Measurements from ENCODE around the gene ELAPOR1. TPM values are rescaled to one million over a fixed set of nuclear protein-coding genes. Genes with fewer than 3 reads are reported as not detected.

ELAPOR1 gene
- total and polyA plus RNA-seq, 2 experiments from 2014 or later = 0.54 to 1.2 TPM

GRCh38 chr1:109163551-109163950, 49.6 kb downstream of the ELAPOR1 start:
- in situ Hi-C loops (cut with MboI) = no loop called here
- Histone ChIP-seq H3K9ac (no peak overlapping the region), H2AFZ (no peak overlapping the region)

More at GRCh38 chr1:109163551-109163950, 49.6 kb downstream of the ELAPOR1 start:
- Histone ChIP-seq H3K27me3 (replicated peaks; ENCODE audit: insufficient read depth) (no peaks in the 10 kb centered on the region), H3K9me3 (ENCODE audit: low read depth) (no peaks in the 10 kb centered on the region), H3K4me1 (ENCODE audit: insufficient read depth) (peaks cover 15% of the 10 kb centered on the region), H3K36me3 (ENCODE audit: low read depth) (no peaks in the 10 kb centered on the region), H3K79me2 (ENCODE audit: insufficient read depth) (no peaks in the 10 kb centered on the region), H4K20me1 (ENCODE audit: insufficient read depth) (no peaks in the 10 kb centered on the region), H3K27ac (no peak overlapping the region), H3K9me2 (ENCODE audit: insufficient read depth) (no peaks in the 10 kb centered on the region), H3K4me2 (ENCODE audit: unreplicated experiment) (no peak overlapping the region), H3K4me3 (no peak overlapping the region), H3F3A (ENCODE audit: insufficient read depth) (peaks cover 31% of the 10 kb centered on the region)
- TF ChIP-seq EZH2 (IDR thresholded peaks at IDR 0.05; ENCODE audit: insufficient read depth, poor library complexity, severe bottlenecking) = no peak
- DNase-seq = no peak

Small RNAs within 50 kb of the gene (small RNA-seq; reads per million reads assigned to genes)
- gene AL356488.2 (ENCODE audit: low read depth, low replicate concordance) = not detected

Other genes with a start within 250 kb of the ELAPOR1 start
- 18.2 and 19.6 TPM in 2 replicates for gene GPSM2, start 237.1 kb upstream of the ELAPOR1 start, total RNA-seq (2014; rRNA removed; shearing (Covaris generic))
- gene GPSM2, start 237.1 kb upstream of the ELAPOR1 start, polyA plus RNA-seq (2016; fragmentation: Nextera tagmentation; extraction: Ambion mirVana) = 13.6 and 15.5 TPM in 2 replicates
- 35.3 and 58.0 TPM in 2 replicates for gene CLCC1, start 150.6 kb upstream of the ELAPOR1 start, total RNA-seq (2014; rRNA removed; shearing (Covaris generic))
- gene CLCC1, start 150.6 kb upstream of the ELAPOR1 start, polyA plus RNA-seq (2016; fragmentation: Nextera tagmentation; extraction: Ambion mirVana) = 34.9 and 36.8 TPM in 2 replicates
- 17.9 and 19.0 TPM in 2 replicates for gene WDR47, start 72.0 kb upstream of the ELAPOR1 start, total RNA-seq (2014; rRNA removed; shearing (Covaris generic))
- gene WDR47, start 72.0 kb upstream of the ELAPOR1 start, polyA plus RNA-seq (2016; fragmentation: Nextera tagmentation; extraction: Ambion mirVana) = 12.2 and 15.5 TPM in 2 replicates
- gene TAF13, start 38.1 kb upstream of the ELAPOR1 start, total RNA-seq (2014; rRNA removed; shearing (Covaris generic)) = 166 and 197 TPM in 2 replicates
- gene TAF13, start 38.1 kb upstream of the ELAPOR1 start, polyA plus RNA-seq (2016; fragmentation: Nextera tagmentation; extraction: Ambion mirVana) = 93.2 and 97.9 TPM in 2 replicates
- 35.6 and 39.6 TPM in 2 replicates for gene TMEM167B, start 23.4 kb upstream of the ELAPOR1 start, total RNA-seq (2014; rRNA removed; shearing (Covaris generic))
- 27.7 and 29.0 TPM in 2 replicates for gene TMEM167B, start 23.4 kb upstream of the ELAPOR1 start, polyA plus RNA-seq (2016; fragmentation: Nextera tagmentation; extraction: Ambion mirVana)
- 365 and 410 TPM in 2 replicates for gene SARS1, start 99.8 kb downstream of the ELAPOR1 start, total RNA-seq (2014; rRNA removed; shearing (Covaris generic))
- gene SARS1, start 99.8 kb downstream of the ELAPOR1 start, polyA plus RNA-seq (2016; fragmentation: Nextera tagmentation; extraction: Ambion mirVana) = 353 and 355 TPM in 2 replicates
- gene CELSR2, start 135.4 kb downstream of the ELAPOR1 start, total RNA-seq (2014; rRNA removed; shearing (Covaris generic)) = 0.13 and 0.32 TPM in 2 replicates
- 0.11 and 0.25 TPM in 2 replicates for gene CELSR2, start 135.4 kb downstream of the ELAPOR1 start, polyA plus RNA-seq (2016; fragmentation: Nextera tagmentation; extraction: Ambion mirVana)
- gene PSRC1, start 169.0 kb downstream of the ELAPOR1 start, total RNA-seq (2014; rRNA removed; shearing (Covaris generic)) = 15.6 and 20.5 TPM in 2 replicates
- gene PSRC1, start 169.0 kb downstream of the ELAPOR1 start, polyA plus RNA-seq (2016; fragmentation: Nextera tagmentation; extraction: Ambion mirVana) = 11.6 and 15.3 TPM in 2 replicates
- gene MYBPHL, start 192.9 kb downstream of the ELAPOR1 start, total RNA-seq (2014; rRNA removed; shearing (Covaris generic)) = not detected in 2 replicates
- gene MYBPHL, start 192.9 kb downstream of the ELAPOR1 start, polyA plus RNA-seq (2016; fragmentation: Nextera tagmentation; extraction: Ambion mirVana) = not detected in 2 replicates